Uterus (tissue), 2 donors: ENCODE results near the gene RNF187.
A peak's percentile ranks its signal among the peaks of the same experiment; 100 is the strongest.

Experiments used
- POLR2A ChIP-seq, 2 donors: fragments of 450-650 bp; IDR thresholded peaks; one replicate each; pipeline ENCODE4 v1.6.1; 2016; ENCODE audit warnings: antibody characterized with exemption in 2 of 2, mild to moderate bottlenecking in 1 of 2, moderate library complexity in 1 of 2
- TF ChIP-seq, protein P1 (sequence below), 4 experiments: fragments of 200-600 bp in 2 of 4; fragments of 450-650 bp in 2 of 4; sonication (generic) in 2 of 4; IDR thresholded peaks; one replicate each; pipeline ENCODE4 v1.5.1; 2016 to 2019; ENCODE audit warnings: antibody characterized with exemption in 4 of 4, mild to moderate bottlenecking in 2 of 4, moderate library complexity in 1 of 4

GRCh38 chr1:228486596-228487335 lies 416 bp upstream of the RNF187 start:
- peak; percentile 39 to 40 for TF ChIP-seq POLR2A (IDR thresholded peaks at IDR 0.05)
- TF ChIP-seq, protein P1, sequence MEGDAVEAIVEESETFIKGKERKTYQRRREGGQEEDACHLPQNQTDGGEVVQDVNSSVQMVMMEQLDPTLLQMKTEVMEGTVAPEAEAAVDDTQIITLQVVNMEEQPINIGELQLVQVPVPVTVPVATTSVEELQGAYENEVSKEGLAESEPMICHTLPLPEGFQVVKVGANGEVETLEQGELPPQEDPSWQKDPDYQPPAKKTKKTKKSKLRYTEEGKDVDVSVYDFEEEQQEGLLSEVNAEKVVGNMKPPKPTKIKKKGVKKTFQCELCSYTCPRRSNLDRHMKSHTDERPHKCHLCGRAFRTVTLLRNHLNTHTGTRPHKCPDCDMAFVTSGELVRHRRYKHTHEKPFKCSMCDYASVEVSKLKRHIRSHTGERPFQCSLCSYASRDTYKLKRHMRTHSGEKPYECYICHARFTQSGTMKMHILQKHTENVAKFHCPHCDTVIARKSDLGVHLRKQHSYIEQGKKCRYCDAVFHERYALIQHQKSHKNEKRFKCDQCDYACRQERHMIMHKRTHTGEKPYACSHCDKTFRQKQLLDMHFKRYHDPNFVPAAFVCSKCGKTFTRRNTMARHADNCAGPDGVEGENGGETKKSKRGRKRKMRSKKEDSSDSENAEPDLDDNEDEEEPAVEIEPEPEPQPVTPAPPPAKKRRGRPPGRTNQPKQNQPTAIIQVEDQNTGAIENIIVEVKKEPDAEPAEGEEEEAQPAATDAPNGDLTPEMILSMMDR (IDR thresholded peaks at IDR 0.05): peak in 2 of 4 experiments; percentile 12 to 31
